HCT116 (cell line): Measurements from ENCODE around the gene CHERP. TPM values are rescaled to one million over a fixed set of nuclear protein-coding genes. Genes with fewer than 3 reads are reported as not detected.

Experiments used
- ATAC-seq: fragments of 200-7000 bp; cut with Tn5 transposase; 2 replicates; pipeline ENCODE4 v1.9.1; 2020; ENCODE audit warnings: mild to moderate bottlenecking, moderate library complexity
- BruUV-seq: library from RNA; stranded (reverse); fragments of 400-500 nt; replicated peaks from 2 replicates; lab custom pipeline; 2021; lab: Mats Ljungman, UMichigan
- CTCF ChIA-PET: fragments of 300-600 bp; sonication (Branson Sonifier 250); formaldehyde crosslinking; loops from one replicate; lab custom pipeline; 2021; ENCODE audit warnings: antibody characterized with exemption; lab: Charles Lee
- POLR2A ChIA-PET: fragments of 300-600, 350-600 bp; sonication (Branson Sonifier 250); formaldehyde crosslinking; loops from one replicate; lab custom pipeline; 2021; ENCODE audit warnings: antibody characterized with exemption; lab: Charles Lee
- RAD21 ChIA-PET, 2 experiments: fragments of 300-600 bp; sonication (Branson Sonifier 250); formaldehyde crosslinking; loops; one replicate each; lab custom pipeline; 2023; ENCODE audit warnings: low total read pairs in 2 of 2; ENCODE audit not compliant: uncharacterized antibody in 2 of 2, unreplicated experiment in 2 of 2, low non-redundant PET in 1 of 2; lab: Charles Lee
- DNase-seq: peaks from one replicate; pipeline ENCODE4 v3.0.0-alpha.2; 2010; ENCODE audit warnings: low read depth, low spot score
- H2AFZ ChIP-seq: fragments of 200-600 bp; shearing (Covaris generic), sonication (generic); 2 replicates; pipeline ENCODE4 v1.6.1; 2017; ENCODE audit warnings: low read depth, mixed run types, mixed read lengths, antibody characterized with exemption, low read length; ENCODE audit not compliant: poor library complexity, severe bottlenecking
- H3K27ac ChIP-seq: 2 replicates; pipeline ENCODE4 v1.5.1; 2012; ENCODE audit warnings: low read depth, low read length
- H3K27me3 ChIP-seq: fragments of 200-600 bp; sonication (generic); 2 replicates; pipeline ENCODE4 v1.6.1; 2016; ENCODE audit warnings: mixed run types, low read length, mixed read lengths; ENCODE audit not compliant: insufficient read depth
- H3K36me3 ChIP-seq, 2 experiments: fragments of 200-500 bp in 1 of 2; fragments of 200-600 bp in 1 of 2; sonication (Bioruptor generic) in 1 of 2; sonication (generic) in 1 of 2; 2 replicates each; pipeline versions ENCODE4 v1.5.1 to v1.6.1; 2014 to 2016; ENCODE audit warnings: low read length in 2 of 2, inconsistent platforms in 1 of 2, mixed read lengths in 1 of 2, mixed run types in 1 of 2; ENCODE audit not compliant: insufficient read depth in 2 of 2, control insufficient read depth in 1 of 2
- H3K4me1 ChIP-seq, 2 experiments: fragments of 200-600 bp in 1 of 2; sonication (generic) in 1 of 2; 2 replicates each; pipeline versions ENCODE4 v1.5.1 to v1.6.1; 2012 to 2017; ENCODE audit warnings: low read length in 2 of 2, inconsistent platforms in 1 of 2, mild to moderate bottlenecking in 1 of 2, mixed read lengths in 1 of 2, mixed run types in 1 of 2, moderate library complexity in 1 of 2; ENCODE audit not compliant: insufficient read depth in 2 of 2, control insufficient read depth in 1 of 2
- H3K4me2 ChIP-seq: fragments of 200-600 bp; sonication (generic); 2 replicates; pipeline ENCODE4 v1.6.1; 2017; ENCODE audit warnings: mixed run types, low read length, mixed read lengths
- H3K4me3 ChIP-seq, 2 experiments: fragments of 200-600 bp in 1 of 2; sonication (generic) in 1 of 2; replicated peaks in 1 of 2; 2 replicates each; pipeline ENCODE4 v1.5.1; 2011 to 2016; ENCODE audit warnings: low read length in 2 of 2, control low read depth in 1 of 2, low read depth in 1 of 2, mild to moderate bottlenecking in 1 of 2, mixed read lengths in 1 of 2, mixed run types in 1 of 2
- H3K79me2 ChIP-seq: fragments of 200-600 bp; sonication (generic); 2 replicates; pipeline ENCODE4 v1.6.1; 2017; ENCODE audit warnings: mild to moderate bottlenecking, mixed run types, low read length, moderate library complexity, mixed read lengths; ENCODE audit not compliant: insufficient read depth
- H3K9ac ChIP-seq: fragments of 200-600 bp; sonication (generic); 2 replicates; pipeline ENCODE4 v1.6.1; 2016; ENCODE audit warnings: low read length, mixed read lengths
- H3K9me2 ChIP-seq: fragments of 200-600 bp; sonication (generic), shearing (Covaris generic); 2 replicates; pipeline ENCODE4 v1.6.1; 2017; ENCODE audit warnings: mixed run types, mild to moderate bottlenecking, moderate library complexity; ENCODE audit not compliant: insufficient read depth
- H3K9me3 ChIP-seq, 2 experiments: fragments of 200-500 bp in 1 of 2; fragments of 200-600 bp in 1 of 2; sonication (Bioruptor generic) in 1 of 2; sonication (generic) in 1 of 2; 2 replicates each; pipeline ENCODE4 v1.6.1; 2014 to 2017; ENCODE audit warnings: low read length in 2 of 2, mixed read lengths in 2 of 2, inconsistent platforms in 1 of 2, low read depth in 1 of 2, mild to moderate bottlenecking in 1 of 2, mixed run types in 1 of 2, moderate library complexity in 1 of 2; ENCODE audit not compliant: control insufficient read depth in 1 of 2, insufficient read depth in 1 of 2
- H4K20me1 ChIP-seq: fragments of 200-600 bp; sonication (generic), shearing (Covaris generic); 2 replicates; pipeline ENCODE4 v1.6.1; 2017; ENCODE audit warnings: mixed run types, mild to moderate bottlenecking, moderate library complexity; ENCODE audit not compliant: insufficient read depth
- ATF3 ChIP-seq: IDR thresholded peaks from 2 replicates; pipeline ENCODE4 v1.6.1; 2012
- EGR1 ChIP-seq: IDR thresholded peaks from 2 replicates; pipeline ENCODE4 v1.6.1; 2012; ENCODE audit warnings: low read depth
- FOSL1 ChIP-seq: IDR thresholded peaks from 2 replicates; pipeline ENCODE4 v1.6.1; 2012; ENCODE audit warnings: low read depth
- SIN3A ChIP-seq: IDR thresholded peaks from 2 replicates; pipeline ENCODE4 v1.6.1; 2012; ENCODE audit warnings: low read depth
- SRF ChIP-seq: IDR thresholded peaks from 2 replicates; pipeline ENCODE4 v1.6.1; 2012; ENCODE audit warnings: low read depth
- ZFX ChIP-seq: fragments of 450-650 bp; IDR thresholded peaks from 2 replicates; pipeline ENCODE4 v1.6.1; 2017
- intact Hi-C: fragments of 100-400 bp; cut with micrococcal nuclease; formaldehyde crosslinking; loops from 2 replicates; pipeline ENCODE4 v1.10.0; 2022
- total RNA-seq: library from RNA; stranded (reverse); gene quantifications from one replicate; pipeline ENCODE4 v1.2.1, GENCODE V29; 2021; ENCODE audit not compliant: unreplicated experiment

CHERP gene
- total RNA-seq, 1 experiment from 2014 or later = 65.8 TPM

- H3K9ac ChIP-seq = no peak overlapping the region
- H3K4me1 ChIP-seq = peaks cover 0 to 5% of the 10 kb centered on the region in 2 experiments; a peak in 2 of 4 replicates
- CTCF ChIA-PET = no interaction called here
- no peaks in the 10 kb centered on the region for H3K9me2 ChIP-seq
- H4K20me1 ChIP-seq = no peaks in the 10 kb centered on the region
- POLR2A ChIA-PET = no interaction called here
- H3K79me2 ChIP-seq = peaks cover 2% of the 10 kb centered on the region; the same call in 1 of the 2 replicates
- DNase-seq (no peak), ATAC-seq (no peak)
- BruUV-seq = no TSS peak
- H3K27me3 ChIP-seq = no peaks in the 10 kb centered on the region
- TF ChIP-seq ZFX (no peak), ATF3 (no peak), FOSL1 (no peak), SIN3A (no peak), SRF (no peak)
- no peaks in the 10 kb centered on the region; a peak in 1 of 4 replicates for H3K9me3 ChIP-seq
- H3K4me2 ChIP-seq = no peak overlapping the region
- H2AFZ ChIP-seq = no peak overlapping the region
- intact Hi-C loops = no loop called here
- no peaks in the 10 kb centered on the region for H3K36me3 ChIP-seq
- RAD21 ChIA-PET = no interaction called here
- no peak overlapping the region for H3K27ac ChIP-seq
- no peak overlapping the region for H3K4me3 ChIP-seq
Observed at GRCh38 chr19:16476401-16476800, 65.8 kb downstream of the CHERP start.

- BruUV-seq = no TSS peak
- Histone ChIP-seq H3K36me3 (no peaks in the 10 kb centered on the region), H3K9me3 (no peaks in the 10 kb centered on the region; a peak in 1 of 4 replicates), H3K9ac (no peak overlapping the region), H2AFZ (no peak overlapping the region), H3K79me2 (peaks cover 26% of the 10 kb centered on the region), H3K27me3 (no peaks in the 10 kb centered on the region), H3K9me2 (no peaks in the 10 kb centered on the region), H3K4me1 (peaks cover 6 to 16% of the 10 kb centered on the region in 2 experiments; a peak in 3 of 4 replicates), H4K20me1 (no peaks in the 10 kb centered on the region), H3K4me2 (no peak overlapping the region), H3K4me3 (no peak overlapping the region), H3K27ac (no peak overlapping the region)
- no peak for ATAC-seq
- CTCF ChIA-PET = no interaction called here
- intact Hi-C loops = no loop called here
- POLR2A ChIA-PET = no interaction called here
- no peak for DNase-seq
- RAD21 ChIA-PET = no interaction called here
- no peak for TF ChIP-seq EGR1
Observed at GRCh38 chr19:16473875-16474392, 68.3 kb downstream of the CHERP start.
